Measurements from ENCODE around the gene MATCAP1. TPM values are rescaled to one million over a fixed set of nuclear protein-coding genes. Genes with fewer than 3 reads are reported as not detected.

MATCAP1 gene
- polyA plus RNA-seq, 10 donors: 12.5 to 26.5 (median 18.1) TPM

DNA sequence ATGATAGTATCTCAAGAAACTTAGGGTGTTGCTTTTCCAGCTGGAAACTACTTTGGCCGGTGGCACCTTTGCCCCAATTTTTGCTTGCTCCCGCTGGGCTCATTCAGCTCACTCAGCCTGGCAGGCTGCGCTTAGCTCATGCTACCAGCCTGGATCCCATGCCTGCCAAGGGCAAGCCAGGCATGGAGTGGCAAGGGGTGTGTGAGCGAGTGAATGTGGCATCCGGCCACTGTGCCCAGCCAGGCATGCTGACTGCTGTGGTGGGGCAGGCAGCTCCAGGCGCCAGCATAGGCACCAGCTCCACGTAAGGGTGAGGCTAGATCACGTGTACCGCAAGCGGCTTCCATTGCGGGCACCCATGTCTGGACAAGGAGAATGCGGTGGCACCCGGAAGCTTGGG is 42.4 kb downstream of the MATCAP1 start:
- DNase-seq: no peak

DNA sequence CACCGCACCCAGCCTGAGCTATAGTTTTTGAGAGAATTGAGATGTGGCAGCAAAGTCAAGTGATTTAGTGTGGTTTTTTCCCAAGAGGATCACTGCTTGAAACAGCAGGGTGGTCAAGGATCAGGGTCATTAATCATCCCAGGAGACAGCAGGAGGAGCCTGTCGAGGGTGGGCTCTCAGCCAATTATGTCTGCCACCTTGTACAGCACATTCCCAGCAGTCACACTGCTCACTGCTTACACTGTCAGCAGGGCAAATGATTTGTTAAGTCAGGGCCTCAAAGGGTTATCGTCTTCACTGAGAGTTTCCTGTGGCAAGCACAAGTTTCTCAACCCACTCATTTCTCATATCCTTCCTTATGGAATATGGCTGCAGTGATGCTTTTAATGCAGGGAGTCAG is 46.2 kb downstream of the MATCAP1 start:
- DNase-seq: no peak

DNA sequence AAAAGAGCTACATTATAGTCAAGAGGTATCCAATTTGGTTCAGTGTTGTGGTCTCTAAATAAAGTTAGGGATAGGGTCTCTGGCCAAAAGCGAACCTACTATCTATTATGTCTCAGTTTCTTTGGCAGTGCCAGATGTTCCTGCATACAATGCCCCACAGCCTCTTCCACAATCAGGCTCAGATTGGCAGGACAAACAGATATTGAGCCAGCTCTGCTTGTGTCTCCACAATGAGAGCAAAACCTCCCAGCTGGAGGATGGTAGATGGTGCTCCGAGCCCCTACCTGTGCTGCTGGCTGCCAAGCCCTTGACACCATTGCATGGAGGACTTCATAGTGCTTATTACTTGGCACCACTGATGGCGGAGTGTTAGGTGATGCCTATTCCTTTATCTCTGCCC is 54.3 kb downstream of the MATCAP1 start:
- no peak for DNase-seq

DNA sequence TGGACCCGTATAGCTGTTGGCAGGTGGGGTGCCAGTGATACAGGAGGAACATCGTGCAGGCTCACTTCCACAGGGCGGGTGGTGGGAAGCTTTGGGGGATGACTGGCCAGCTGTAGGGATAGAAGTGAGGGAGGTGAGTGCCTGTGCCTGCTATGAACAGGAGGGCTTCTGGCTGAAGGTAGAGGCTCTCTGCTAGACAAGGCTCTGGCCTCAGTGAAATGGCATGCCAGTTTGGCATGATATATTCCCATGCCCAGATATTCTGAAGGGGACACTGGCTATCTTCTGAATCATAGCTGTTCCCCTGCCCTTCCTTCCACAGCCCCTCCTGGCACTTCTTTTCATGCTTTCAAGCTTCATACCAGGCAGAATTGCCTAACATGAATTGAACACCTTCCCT is 54.9 kb downstream of the MATCAP1 start:
- no peak for DNase-seq

DNA sequence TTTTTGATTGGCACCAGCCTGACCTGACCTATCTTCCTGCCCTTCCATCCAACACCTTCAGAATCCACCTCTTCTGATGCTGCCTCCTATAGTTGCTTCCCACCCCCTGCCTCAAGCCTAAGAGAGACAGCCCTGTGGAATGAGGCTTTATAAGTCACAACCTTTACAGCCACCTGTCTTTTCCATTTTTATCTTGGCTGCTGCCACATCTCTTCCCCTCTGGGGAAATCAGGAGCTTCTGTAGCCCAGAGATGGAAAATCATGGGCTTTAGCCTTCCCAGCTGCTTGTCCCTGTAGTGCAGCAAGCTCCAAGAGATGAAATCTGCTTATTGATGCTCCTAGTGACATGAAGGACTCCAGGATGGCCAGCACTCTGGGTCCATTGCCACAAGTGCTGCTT is 55.3 kb downstream of the MATCAP1 start:
- no peak for DNase-seq

Other genes starting within 250 kb of the MATCAP1 start
- gene CIAO2B, start 249.6 kb downstream of the MATCAP1 start, polyA plus RNA-seq (ENCODE audit: insufficient read length in 10 of 10): 10 to 100 TPM; 71.1 to 99.3 (median 82.0) TPM
- 10 to 100 TPM; 22.3 to 28.6 (median 26.0) TPM for gene CES2, start 248.4 kb downstream of the MATCAP1 start, polyA plus RNA-seq (ENCODE audit: insufficient read length in 10 of 10)
- under 1 TPM; 0.13 to 0.42 (median 0.30) TPM for gene CES3, start 222.7 kb downstream of the MATCAP1 start, polyA plus RNA-seq (ENCODE audit: insufficient read length in 10 of 10)
- 1 to 10 TPM; 1.5 to 7.0 (median 2.9) TPM for gene CES4A, start 195.4 kb downstream of the MATCAP1 start, polyA plus RNA-seq (ENCODE audit: insufficient read length in 10 of 10)
- gene CBFB, start 154.8 kb downstream of the MATCAP1 start, polyA plus RNA-seq (ENCODE audit: insufficient read length in 10 of 10): 10 to 100 TPM; 36.8 to 59.8 (median 40.7) TPM
- gene PHAF1, start 74.0 kb downstream of the MATCAP1 start, polyA plus RNA-seq (ENCODE audit: insufficient read length in 10 of 10): 10 to 100 TPM; 15.6 to 20.5 (median 18.9) TPM
- gene B3GNT9, start 33.0 kb downstream of the MATCAP1 start, polyA plus RNA-seq (ENCODE audit: insufficient read length in 10 of 10): 10 to 100 TPM in 8 of 10 donors, 1 to 10 TPM in 2; 8.1 to 16.6 (median 11.5) TPM
- 1 to 10 TPM; 2.4 to 8.4 (median 3.6) TPM for gene TRADD, start 24.1 kb downstream of the MATCAP1 start, polyA plus RNA-seq (ENCODE audit: insufficient read length in 10 of 10)
- 1 to 10 TPM in 9 of 10 donors, under 1 TPM in 1; 0.96 to 3.4 (median 2.3) TPM for gene FBXL8, start 24.0 kb downstream of the MATCAP1 start, polyA plus RNA-seq (ENCODE audit: insufficient read length in 10 of 10)
- gene HSF4, start 19.2 kb downstream of the MATCAP1 start, polyA plus RNA-seq (ENCODE audit: insufficient read length in 10 of 10): 1 to 10 TPM; 1.5 to 8.6 (median 3.7) TPM
- gene NOL3, start 13.4 kb downstream of the MATCAP1 start, polyA plus RNA-seq (ENCODE audit: insufficient read length in 10 of 10): 10 to 100 TPM; 14.6 to 36.6 (median 26.6) TPM
- gene EXOC3L1, start 6.2 kb upstream of the MATCAP1 start, polyA plus RNA-seq (ENCODE audit: insufficient read length in 10 of 10): 10 to 100 TPM in 5 of 10 donors, 1 to 10 TPM in 5; 7.6 to 13.9 (median 9.9) TPM
- 10 to 100 TPM; 31.7 to 48.1 (median 41.0) TPM for gene E2F4, start 8.2 kb upstream of the MATCAP1 start, polyA plus RNA-seq (ENCODE audit: insufficient read length in 10 of 10)
- gene ELMO3, start 15.2 kb upstream of the MATCAP1 start, polyA plus RNA-seq (ENCODE audit: insufficient read length in 10 of 10): 1 to 10 TPM in 6 of 10 donors, under 1 TPM in 4; 0.48 to 2.2 (median 1.2) TPM
- 10 to 100 TPM; 15.0 to 28.3 (median 19.5) TPM for gene TMEM208, start 43.2 kb upstream of the MATCAP1 start, polyA plus RNA-seq (ENCODE audit: insufficient read length in 10 of 10)
- gene FHOD1, start 63.5 kb upstream of the MATCAP1 start, polyA plus RNA-seq (ENCODE audit: insufficient read length in 10 of 10): 10 to 100 TPM; 15.8 to 28.2 (median 18.6) TPM
- 1 to 10 TPM in 7 of 10 donors, under 1 TPM in 3; 0.72 to 1.6 (median 1.3) TPM for gene SLC9A5, start 65.0 kb upstream of the MATCAP1 start, polyA plus RNA-seq (ENCODE audit: insufficient read length in 10 of 10)
- 10 to 100 TPM in 3 of 10 donors, 1 to 10 TPM in 7; 4.3 to 13.5 (median 7.5) TPM for gene PLEKHG4, start 95.6 kb upstream of the MATCAP1 start, polyA plus RNA-seq (ENCODE audit: insufficient read length in 10 of 10)
- gene KCTD19, start 142.8 kb upstream of the MATCAP1 start, polyA plus RNA-seq (ENCODE audit: insufficient read length in 10 of 10): under 1 TPM; 0.05 to 0.36 (median 0.28) TPM
- gene LRRC36, start 142.9 kb upstream of the MATCAP1 start, polyA plus RNA-seq (ENCODE audit: insufficient read length in 10 of 10): 1 to 10 TPM in 1 of 10 donors, under 1 TPM in 9; 0.15 to 1.7 (median 0.30) TPM
- 100 to 1,000 TPM; 305 to 544 (median 455) TPM for gene TPPP3, start 209.5 kb upstream of the MATCAP1 start, polyA plus RNA-seq (ENCODE audit: insufficient read length in 10 of 10)
- 10 to 100 TPM; 15.6 to 24.9 (median 18.8) TPM for gene ZDHHC1, start 232.5 kb upstream of the MATCAP1 start, polyA plus RNA-seq (ENCODE audit: insufficient read length in 10 of 10)
- gene HSD11B2, start 247.2 kb upstream of the MATCAP1 start, polyA plus RNA-seq (ENCODE audit: insufficient read length in 10 of 10): 10 to 100 TPM in 4 of 10 donors, 1 to 10 TPM in 6; 3.8 to 13.3 (median 8.1) TPM

Measured in muscle of back (tissue), 11 donors.